Natural killer cell (primary cell): ENCODE results near the gene CFAP251. TPM values are rescaled to one million over a fixed set of nuclear protein-coding genes. Genes with fewer than 3 reads are reported as not detected.

ENCODE experiments used
- ATAC-seq, 3 donors: fragments of 150-1000 bp in 2 of 3; fragments of 200-7000 bp in 1 of 3; cut with Tn5 transposase; 1 replicate in 1 of 3; 2 replicates in 2 of 3; pipeline ENCODE4 v1.10.0; 2021; ENCODE audit warnings: mild to moderate bottlenecking in 2 of 3, moderate library complexity in 2 of 3
- DNase-seq, 2 donors: peaks; one replicate each; pipeline versions ENCODE4 v3.0.0 to v3.0.0-alpha.2; 2013 to 2021; ENCODE audit warnings: mixed read lengths in 1 of 2
- H3K27ac ChIP-seq: one replicate; pipeline ENCODE4 v1.5.1; 2013; ENCODE audit warnings: mild to moderate bottlenecking, low read length
- H3K27me3 ChIP-seq: one replicate; pipeline ENCODE4 v1.6.1; 2013; ENCODE audit warnings: low read length; ENCODE audit not compliant: control insufficient read depth, insufficient read depth
- H3K36me3 ChIP-seq: one replicate; pipeline ENCODE4 v1.6.1; 2013; ENCODE audit warnings: low read length; ENCODE audit not compliant: control insufficient read depth, insufficient read depth
- H3K4me1 ChIP-seq: one replicate; pipeline ENCODE4 v1.6.1; 2013; ENCODE audit warnings: low read length; ENCODE audit not compliant: control insufficient read depth, insufficient read depth
- H3K4me3 ChIP-seq: one replicate; pipeline ENCODE4 v1.5.1; 2013; ENCODE audit warnings: low read length
- H3K9me3 ChIP-seq: one replicate; pipeline ENCODE4 v1.6.1; 2013; ENCODE audit warnings: low read length; ENCODE audit not compliant: control insufficient read depth, insufficient read depth
- H3K27ac Mint-ChIP-seq, 2 donors: one replicate each; pipeline ENCODE4 v1.8.0; 2022; ENCODE audit warnings: mild to moderate bottlenecking in 2 of 2, mixed read lengths in 2 of 2, moderate library complexity in 1 of 2
- H3K27me3 Mint-ChIP-seq, 2 donors: one replicate each; pipeline ENCODE4 v1.8.0; 2022; ENCODE audit warnings: low read depth in 2 of 2, mixed read lengths in 2 of 2
- H3K36me3 Mint-ChIP-seq: one replicate; pipeline ENCODE4 v1.8.0; 2022; ENCODE audit warnings: mixed read lengths
- H3K4me1 Mint-ChIP-seq, 2 donors: one replicate each; pipeline ENCODE4 v1.8.0; 2022; ENCODE audit warnings: mixed read lengths in 2 of 2
- H3K4me3 Mint-ChIP-seq: one replicate; pipeline ENCODE4 v1.8.0; 2022; ENCODE audit warnings: mild to moderate bottlenecking, moderate library complexity, mixed read lengths
- H3K9me3 Mint-ChIP-seq, 2 donors: one replicate each; pipeline ENCODE4 v1.8.0; 2022; ENCODE audit warnings: mixed read lengths in 2 of 2
- CTCF ChIP-seq: fragments of 200-600 bp; IDR thresholded peaks from one replicate; pipeline ENCODE4 v1.8.0; 2022; ENCODE audit warnings: antibody characterized with exemption
- WGBS: methylation state at CpG from one replicate; pipeline ENCODE4 v1.1.7; 2013; ENCODE audit warnings: missing lambda C conversion rate; ENCODE audit not compliant: insufficient coverage; 5-methylcytosine and 5-hydroxymethylcytosine counted together
- intact Hi-C: fragments of 100-400 bp; cut with micrococcal nuclease; formaldehyde crosslinking; loops from one replicate; pipeline ENCODE4 v1.14.2; 2022
- total RNA-seq, 4 donors: library from RNA; stranded (reverse); fragments of 120-200 nt in 1 of 4; gene quantifications; one replicate each; pipeline versions ENCODE4 v1.2.3 to v1.2.4, GENCODE V29; 2013 to 2022

Gene CFAP251
- total RNA-seq, 3 donors from 2014 or later (not counting 1 experiment from before 2014, with no cell fraction given) = 0.59 to 0.80 (median 0.59) TPM

GRCh38 chr12:121933522-121934308 is 15.3 kb downstream of the CFAP251 start:
- H3K9me3 ChIP-seq = no peaks in the 10 kb centered on the region
- Mint-ChIP-seq H3K4me3 (no peak overlapping the region), H3K4me1 (peaks cover 0 to 6% of the 10 kb centered on the region in 2 donors), H3K27me3 (peaks cover 0 to 4% of the 10 kb centered on the region in 2 donors), H3K27ac (no peak overlapping the region), H3K9me3 (no peaks in the 10 kb centered on the region), H3K36me3 (no peaks in the 10 kb centered on the region)
- no peak overlapping the region for H3K27ac ChIP-seq
- ATAC-seq = no peak
- no peak overlapping the region for H3K4me3 ChIP-seq
- H3K4me1 ChIP-seq = no peaks in the 10 kb centered on the region
- no peaks in the 10 kb centered on the region for H3K36me3 ChIP-seq
- no peak for DNase-seq
- intact Hi-C loops = no loop called here
- no peak for TF ChIP-seq CTCF
- H3K27me3 ChIP-seq = no peaks in the 10 kb centered on the region
- 91% methylated on average over 17 of the region's 17 CpGs for WGBS

- intact Hi-C loops = no loop called here
- no peaks in the 10 kb centered on the region for H3K9me3 ChIP-seq
- peaks cover 3% of the 10 kb centered on the region for H3K4me1 ChIP-seq
- H3K27me3 Mint-ChIP-seq = peaks cover 0 to 4% of the 10 kb centered on the region in 2 donors
- H3K4me3 Mint-ChIP-seq = no peak overlapping the region
- H3K36me3 Mint-ChIP-seq = no peaks in the 10 kb centered on the region
- H3K4me3 ChIP-seq = no peak overlapping the region
- 94% methylated on average over 2 of the region's 2 CpGs for WGBS
- DNase-seq = no peak
- H3K4me1 Mint-ChIP-seq = peaks cover 0 to 10% of the 10 kb centered on the region in 2 donors
- H3K9me3 Mint-ChIP-seq = no peaks in the 10 kb centered on the region
- H3K27ac Mint-ChIP-seq = no peak overlapping the region
- ATAC-seq = no peak
- no peaks in the 10 kb centered on the region for H3K27me3 ChIP-seq
- no peak overlapping the region for H3K27ac ChIP-seq
- H3K36me3 ChIP-seq = no peaks in the 10 kb centered on the region
- TF ChIP-seq CTCF = no peak
Measured at GRCh38 chr12:121934309-121934664, 15.9 kb downstream of the CFAP251 start.

- Mint-ChIP-seq H3K27ac (no peak overlapping the region), H3K4me3 (no peak overlapping the region), H3K27me3 (peaks cover 0 to under 1% of the 10 kb centered on the region in 2 donors), H3K9me3 (no peaks in the 10 kb centered on the region), H3K36me3 (no peaks in the 10 kb centered on the region), H3K4me1 (peaks cover 0 to 12% of the 10 kb centered on the region in 2 donors)
- ATAC-seq (peak in 1 of 3 donors; percentile 30), DNase-seq (no peak)
- intact Hi-C loops = no loop called here
- Histone ChIP-seq H3K27me3 (no peaks in the 10 kb centered on the region), H3K27ac (no peak overlapping the region), H3K36me3 (no peaks in the 10 kb centered on the region), H3K4me3 (no peak overlapping the region), H3K9me3 (no peaks in the 10 kb centered on the region), H3K4me1 (peaks cover 4% of the 10 kb centered on the region)
- no peak for TF ChIP-seq CTCF
- WGBS = 65% methylated on average over 7 of the region's 7 CpGs
Measured at GRCh38 chr12:121937654-121938053, 19.3 kb downstream of the CFAP251 start.

GRCh38 chr12:121939186-121939585 is 20.8 kb downstream of the CFAP251 start:
- H3K27ac Mint-ChIP-seq = no peak overlapping the region
- ATAC-seq (peak; percentile 57 to 74 (median 64)), DNase-seq (no peak)
- H3K4me3 Mint-ChIP-seq = no peak overlapping the region
- H3K4me1 Mint-ChIP-seq = peaks cover 0 to 12% of the 10 kb centered on the region in 2 donors
- Histone ChIP-seq H3K36me3 (no peaks in the 10 kb centered on the region), H3K4me3 (no peak overlapping the region), H3K9me3 (no peaks in the 10 kb centered on the region), H3K27ac (no peak overlapping the region), H3K27me3 (no peaks in the 10 kb centered on the region), H3K4me1 (peaks cover 4% of the 10 kb centered on the region)
- TF ChIP-seq CTCF = no peak
- 2% methylated on average over 7 of the region's 7 CpGs for WGBS
- H3K9me3 Mint-ChIP-seq = no peaks in the 10 kb centered on the region
- intact Hi-C loops = no loop called here
- no peaks in the 10 kb centered on the region for H3K27me3 Mint-ChIP-seq
- no peaks in the 10 kb centered on the region for H3K36me3 Mint-ChIP-seq
